Measurements from ENCODE around the gene PGM1. TPM values are rescaled to one million over a fixed set of nuclear protein-coding genes. Genes with fewer than 3 reads are reported as not detected.

The PGM1 gene
- total RNA-seq, 1 experiment from 2014 or later: 10.7 TPM

GRCh38 chr1:63691701-63692425 is 98.7 kb downstream of the PGM1 start:
- no TSS peak for BruUV-seq (replicated peaks)
- H3K27ac ChIP-seq (ENCODE audit: low read depth, low read length, poor library complexity, severe bottlenecking): peak overlapping the region; percentile 69
- H3K9me3 ChIP-seq (ENCODE audit: low read depth, low read length, poor library complexity, severe bottlenecking): no peaks in the 10 kb centered on the region
- no peaks in the 10 kb centered on the region for H3K36me3 ChIP-seq (ENCODE audit: insufficient read depth, low read length, poor library complexity, severe bottlenecking)
- H3K27me3 ChIP-seq (replicated peaks; ENCODE audit: insufficient read depth, low read depth, low read length, poor library complexity): no peaks in the 10 kb centered on the region
- ChIA-PET POLR2A (ENCODE audit: low non-redundant PET) (interaction anchor here (0.6 to 0.9 kb wide), 3 partner anchors 43 to 565 kb away, joined by 3 to 15 read pairs (median 3); no protein-coding TSS in a partner anchor), CTCF (interaction anchor here (0.5 to 2.2 kb wide), 23 partner anchors 10 to 967 kb away, joined by 3 to 60 read pairs (median 4); partner anchors contain the start of gene ROR1)
- peaks cover 7% of the 10 kb centered on the region for H3K4me1 ChIP-seq (ENCODE audit: insufficient read depth, low read length, poor library complexity, severe bottlenecking)
- TF ChIP-seq EZH2 (IDR thresholded peaks at IDR 0.05; ENCODE audit: borderline replicate concordance, low read depth, low read length, poor library complexity, severe bottlenecking): no peak
- TF ChIP-seq, protein P1, sequence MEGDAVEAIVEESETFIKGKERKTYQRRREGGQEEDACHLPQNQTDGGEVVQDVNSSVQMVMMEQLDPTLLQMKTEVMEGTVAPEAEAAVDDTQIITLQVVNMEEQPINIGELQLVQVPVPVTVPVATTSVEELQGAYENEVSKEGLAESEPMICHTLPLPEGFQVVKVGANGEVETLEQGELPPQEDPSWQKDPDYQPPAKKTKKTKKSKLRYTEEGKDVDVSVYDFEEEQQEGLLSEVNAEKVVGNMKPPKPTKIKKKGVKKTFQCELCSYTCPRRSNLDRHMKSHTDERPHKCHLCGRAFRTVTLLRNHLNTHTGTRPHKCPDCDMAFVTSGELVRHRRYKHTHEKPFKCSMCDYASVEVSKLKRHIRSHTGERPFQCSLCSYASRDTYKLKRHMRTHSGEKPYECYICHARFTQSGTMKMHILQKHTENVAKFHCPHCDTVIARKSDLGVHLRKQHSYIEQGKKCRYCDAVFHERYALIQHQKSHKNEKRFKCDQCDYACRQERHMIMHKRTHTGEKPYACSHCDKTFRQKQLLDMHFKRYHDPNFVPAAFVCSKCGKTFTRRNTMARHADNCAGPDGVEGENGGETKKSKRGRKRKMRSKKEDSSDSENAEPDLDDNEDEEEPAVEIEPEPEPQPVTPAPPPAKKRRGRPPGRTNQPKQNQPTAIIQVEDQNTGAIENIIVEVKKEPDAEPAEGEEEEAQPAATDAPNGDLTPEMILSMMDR (conservative IDR thresholded peaks at IDR 0.05; ENCODE audit: low read depth, low read length): peak; percentile 88
- DNase-seq (ENCODE audit: low spot score): peak; percentile 88
- intact Hi-C loops (cut with micrococcal nuclease; ENCODE audit: unreplicated experiment): loop anchor here (1.0 to 5.0 kb wide), 5 partner anchors 75 to 554 kb away; no protein-coding TSS in a partner anchor
- H3K4me3 ChIP-seq (ENCODE audit: low read depth, low read length, poor library complexity, severe bottlenecking): no peak overlapping the region

- no peak overlapping the region for H3K27ac ChIP-seq (ENCODE audit: low read depth, low read length, poor library complexity, severe bottlenecking)
- H3K4me3 ChIP-seq (ENCODE audit: low read depth, low read length, poor library complexity, severe bottlenecking): no peak overlapping the region
- H3K27me3 ChIP-seq (replicated peaks; ENCODE audit: insufficient read depth, low read depth, low read length, poor library complexity): no peaks in the 10 kb centered on the region
- H3K4me1 ChIP-seq (ENCODE audit: insufficient read depth, low read length, poor library complexity, severe bottlenecking): peaks cover 7% of the 10 kb centered on the region
- TF ChIP-seq, protein P1 (conservative IDR thresholded peaks at IDR 0.05; ENCODE audit: low read depth, low read length): no peak
- BruUV-seq (replicated peaks): no TSS peak
- H3K36me3 ChIP-seq (ENCODE audit: insufficient read depth, low read length, poor library complexity, severe bottlenecking): no peaks in the 10 kb centered on the region
- ChIA-PET CTCF (no interaction called here), POLR2A (ENCODE audit: low non-redundant PET) (no interaction called here)
- H3K9me3 ChIP-seq (ENCODE audit: low read depth, low read length, poor library complexity, severe bottlenecking): no peaks in the 10 kb centered on the region
- intact Hi-C loops (cut with micrococcal nuclease; ENCODE audit: unreplicated experiment): loop anchor here (5.0 kb wide), 2 partner anchors 77 to 83 kb away; no protein-coding TSS in a partner anchor
- DNase-seq (ENCODE audit: low spot score): peak; percentile 21
These were observed 100.8 kb downstream of the PGM1 start for GRCh38 chr1:63693944-63694571.

GRCh38 chr1:63698001-63698838 is 105.0 kb downstream of the PGM1 start:
- TF ChIP-seq EZH2 (IDR thresholded peaks at IDR 0.05; ENCODE audit: borderline replicate concordance, low read depth, low read length, poor library complexity, severe bottlenecking): no peak
- TF ChIP-seq, protein P1 (conservative IDR thresholded peaks at IDR 0.05; ENCODE audit: low read depth, low read length): no peak
- no peaks in the 10 kb centered on the region for H3K9me3 ChIP-seq (ENCODE audit: low read depth, low read length, poor library complexity, severe bottlenecking)
- intact Hi-C loops (cut with micrococcal nuclease; ENCODE audit: unreplicated experiment): no loop called here
- H3K4me3 ChIP-seq (ENCODE audit: low read depth, low read length, poor library complexity, severe bottlenecking): no peak overlapping the region
- H3K27ac ChIP-seq (ENCODE audit: low read depth, low read length, poor library complexity, severe bottlenecking): no peak overlapping the region
- no peaks in the 10 kb centered on the region for H3K4me1 ChIP-seq (ENCODE audit: insufficient read depth, low read length, poor library complexity, severe bottlenecking)
- DNase-seq (ENCODE audit: low spot score): no peak
- H3K36me3 ChIP-seq (ENCODE audit: insufficient read depth, low read length, poor library complexity, severe bottlenecking): no peaks in the 10 kb centered on the region
- CTCF ChIA-PET: no interaction called here
- no peaks in the 10 kb centered on the region for H3K27me3 ChIP-seq (replicated peaks; ENCODE audit: insufficient read depth, low read depth, low read length, poor library complexity)
- no TSS peak for BruUV-seq (replicated peaks)
- POLR2A ChIA-PET (ENCODE audit: low non-redundant PET): no interaction called here
